TTC549 (cell line): ENCODE measurements around the gene DPH7.
"Not testable (repeated sequence)": the region's sequence is repeated elsewhere in the genome, so short reads cannot be mapped to it uniquely, and the experiment has no call there.

Experiments
- FAIRE-seq: peaks from 2 replicates; lab custom pipeline; 2012; peaks lifted over from hg19 to GRCh38; lab: Jason Lieb, UNC

DPH7 gene

DNA sequence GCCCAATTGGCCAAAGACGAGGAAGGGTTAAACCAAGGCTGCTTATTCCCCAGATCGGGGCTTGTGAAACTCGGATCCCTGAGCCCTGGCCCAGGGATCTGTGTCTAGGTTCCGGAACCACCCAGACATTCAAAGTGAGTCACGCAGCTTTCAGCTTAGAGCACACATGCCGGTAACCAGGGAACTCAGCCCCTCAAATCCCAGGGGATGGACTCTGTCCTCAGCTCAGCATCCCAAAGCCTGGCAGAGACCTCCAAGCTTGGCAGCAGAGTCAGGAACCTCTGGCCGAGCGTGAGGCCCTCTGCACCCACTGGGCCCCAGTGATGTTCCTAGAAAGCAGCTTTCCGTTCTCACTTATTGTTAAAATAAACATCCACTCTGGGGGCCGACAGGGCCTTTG lies 33.6 kb downstream of the DPH7 start:
- no peak for FAIRE-seq

DNA sequence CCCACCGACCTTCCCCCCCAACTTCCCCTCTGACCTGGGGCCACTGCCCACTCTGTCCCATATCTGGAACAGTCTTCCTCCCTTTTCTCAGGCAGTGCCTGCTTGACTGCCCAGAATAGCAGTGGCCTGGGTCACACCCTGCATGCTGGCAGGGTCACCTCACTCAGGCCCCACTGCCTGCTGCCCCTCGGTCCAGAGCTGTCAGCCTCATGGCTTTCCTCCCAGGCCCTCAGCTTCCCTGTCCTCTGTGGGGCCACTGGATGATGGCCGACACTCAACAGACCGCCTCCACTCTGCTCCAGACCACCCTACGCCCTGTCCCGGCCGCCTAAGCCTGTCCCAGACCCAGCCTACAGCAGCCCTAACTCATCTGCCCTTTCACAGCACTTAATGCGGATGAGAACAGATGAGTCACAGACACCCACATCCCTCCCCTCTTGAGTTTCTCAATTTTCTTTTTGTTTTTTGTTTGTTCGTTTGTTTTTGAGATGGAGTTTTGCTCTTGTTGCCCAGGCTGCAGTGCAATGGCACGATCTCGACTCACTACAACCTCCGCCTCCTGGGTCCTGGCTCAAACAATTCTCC lies 34.5 kb downstream of the DPH7 start:
- FAIRE-seq: no peak

DNA sequence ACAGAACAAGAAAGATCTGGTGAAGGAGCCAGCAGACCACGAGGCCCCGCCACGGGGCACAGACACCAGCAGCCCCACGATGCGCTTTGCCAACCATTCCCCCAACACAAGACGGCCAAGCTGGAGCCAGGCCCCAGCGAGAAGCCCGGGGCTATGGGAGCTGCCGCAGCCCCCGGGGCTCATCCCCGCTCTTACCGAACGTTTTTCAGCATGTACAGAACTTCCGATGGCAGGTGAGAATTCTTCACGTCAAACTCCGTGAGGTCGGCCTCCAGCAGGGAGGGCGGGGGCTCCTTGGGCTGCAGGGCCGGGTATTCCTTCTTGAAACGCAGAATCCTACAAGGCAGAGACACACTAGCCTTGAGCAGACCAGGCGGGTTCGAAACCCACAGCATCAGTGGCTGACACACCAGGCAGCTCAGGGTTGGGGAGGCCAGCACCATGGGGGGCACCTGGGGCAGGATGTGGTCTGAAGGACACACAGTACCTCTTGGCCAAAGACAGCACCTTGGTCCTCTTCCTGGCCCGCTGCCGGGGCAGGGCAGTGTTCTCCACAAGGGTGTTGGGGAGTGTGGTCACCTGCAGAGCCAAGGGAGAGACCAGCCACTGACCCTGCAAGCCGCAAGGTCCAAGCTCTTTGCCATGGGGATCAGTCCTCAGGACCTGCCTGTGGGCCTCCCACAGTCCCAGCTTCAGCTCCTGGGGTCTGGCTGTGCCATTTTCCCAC lies 35.3 kb downstream of the DPH7 start:
- FAIRE-seq: no peak

DNA sequence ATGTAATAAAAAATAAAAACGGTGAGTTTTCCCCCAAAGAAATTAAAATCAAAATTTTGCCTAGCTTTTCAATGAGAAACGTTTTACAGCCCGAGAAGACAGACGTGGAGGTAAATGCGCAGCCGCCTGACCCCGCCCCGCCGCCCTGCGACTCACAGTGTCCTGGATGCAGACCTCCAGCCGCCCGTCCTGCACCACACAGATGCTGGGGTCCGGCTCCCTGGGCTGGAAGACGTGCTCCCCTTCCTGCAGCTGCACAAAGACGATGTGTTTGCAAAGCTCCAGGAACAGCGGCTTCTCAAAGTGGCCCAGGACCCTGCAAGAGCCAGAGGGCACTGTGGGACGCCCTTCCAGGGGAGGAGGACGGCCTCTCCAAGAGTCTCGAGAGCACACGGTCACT lies 36.2 kb downstream of the DPH7 start:
- no peak for FAIRE-seq

DNA sequence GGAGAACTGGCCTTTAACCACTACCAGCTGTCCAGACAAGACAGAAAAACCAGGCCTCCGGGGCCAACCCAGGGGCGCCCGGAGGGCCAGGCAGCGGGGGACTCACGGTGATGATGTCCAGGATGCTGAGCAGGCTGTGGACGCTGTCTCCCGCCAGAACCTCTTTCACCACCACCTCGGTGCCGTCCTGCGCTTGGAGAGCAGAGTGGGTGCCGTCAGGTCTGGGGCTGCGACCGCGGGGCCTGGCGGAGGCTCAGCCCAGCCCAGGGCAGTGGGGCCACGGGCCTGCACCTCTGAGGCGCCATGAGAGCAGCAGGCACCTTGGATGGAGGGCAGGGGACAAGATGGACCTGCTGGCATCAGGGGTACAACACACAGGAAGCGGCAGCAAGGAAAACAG lies 38.2 kb downstream of the DPH7 start:
- FAIRE-seq: no peak

DNA sequence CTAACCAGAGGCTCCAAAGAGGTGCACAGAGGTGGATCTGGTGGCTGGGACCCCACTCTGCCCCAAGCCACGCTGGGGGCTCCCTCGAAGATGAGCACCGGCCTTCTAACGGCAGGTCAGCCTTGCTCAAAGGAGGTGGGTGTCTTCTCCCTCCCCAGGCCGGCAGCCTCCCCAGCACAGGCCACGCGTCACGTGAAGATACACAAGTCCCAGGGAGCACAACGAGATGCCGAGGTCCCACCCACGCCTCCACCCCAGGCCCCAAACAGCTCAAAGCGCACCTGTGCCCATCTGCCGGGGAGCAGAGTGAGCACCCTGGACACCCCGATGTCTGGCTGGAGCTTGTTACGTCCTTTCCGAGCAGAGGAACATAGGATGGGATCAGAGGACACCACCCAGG lies 40.7 kb downstream of the DPH7 start:
- no peak for FAIRE-seq

DNA sequence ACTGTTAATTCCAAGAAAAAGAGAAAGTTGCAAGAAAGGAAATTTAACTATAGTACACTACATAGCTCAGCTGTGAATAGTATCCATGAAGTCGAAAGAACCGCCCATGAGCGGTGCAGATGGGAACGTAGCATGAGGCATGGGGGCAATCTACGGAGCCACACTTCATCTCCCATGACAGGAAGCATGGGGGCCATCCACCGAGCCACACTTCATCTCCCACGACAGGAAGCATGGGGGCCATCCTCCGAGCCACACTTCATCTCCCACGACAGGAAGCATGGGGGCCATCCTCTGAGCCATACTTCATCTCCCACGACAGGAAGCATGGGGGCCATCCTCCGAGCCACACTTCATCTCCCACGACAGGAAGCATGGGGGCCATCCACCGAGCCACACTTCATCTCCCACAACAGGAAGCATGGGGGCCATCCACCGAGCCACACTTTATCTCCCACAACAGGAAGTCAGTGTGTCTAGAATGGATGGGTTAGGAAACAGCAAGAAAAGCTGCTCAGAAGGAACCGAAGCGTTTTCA lies 42.1 kb downstream of the DPH7 start:
- not testable (repeated sequence) for FAIRE-seq

DNA sequence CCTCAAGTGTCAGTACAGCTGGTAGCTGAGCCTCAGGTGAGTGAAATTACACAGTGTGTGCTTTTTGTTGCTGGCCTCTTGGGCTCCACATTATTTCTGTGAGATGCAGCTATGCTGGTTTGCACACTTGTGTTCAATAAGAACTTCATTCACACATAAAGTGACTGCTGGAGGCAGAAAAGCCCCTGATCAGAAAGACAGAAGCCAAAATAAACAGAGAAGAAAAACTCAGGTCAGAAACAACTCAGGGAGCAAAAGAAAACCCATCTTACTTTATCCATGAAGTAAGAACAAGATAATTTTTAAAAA lies 43.7 kb downstream of the DPH7 start:
- no peak for FAIRE-seq

DNA sequence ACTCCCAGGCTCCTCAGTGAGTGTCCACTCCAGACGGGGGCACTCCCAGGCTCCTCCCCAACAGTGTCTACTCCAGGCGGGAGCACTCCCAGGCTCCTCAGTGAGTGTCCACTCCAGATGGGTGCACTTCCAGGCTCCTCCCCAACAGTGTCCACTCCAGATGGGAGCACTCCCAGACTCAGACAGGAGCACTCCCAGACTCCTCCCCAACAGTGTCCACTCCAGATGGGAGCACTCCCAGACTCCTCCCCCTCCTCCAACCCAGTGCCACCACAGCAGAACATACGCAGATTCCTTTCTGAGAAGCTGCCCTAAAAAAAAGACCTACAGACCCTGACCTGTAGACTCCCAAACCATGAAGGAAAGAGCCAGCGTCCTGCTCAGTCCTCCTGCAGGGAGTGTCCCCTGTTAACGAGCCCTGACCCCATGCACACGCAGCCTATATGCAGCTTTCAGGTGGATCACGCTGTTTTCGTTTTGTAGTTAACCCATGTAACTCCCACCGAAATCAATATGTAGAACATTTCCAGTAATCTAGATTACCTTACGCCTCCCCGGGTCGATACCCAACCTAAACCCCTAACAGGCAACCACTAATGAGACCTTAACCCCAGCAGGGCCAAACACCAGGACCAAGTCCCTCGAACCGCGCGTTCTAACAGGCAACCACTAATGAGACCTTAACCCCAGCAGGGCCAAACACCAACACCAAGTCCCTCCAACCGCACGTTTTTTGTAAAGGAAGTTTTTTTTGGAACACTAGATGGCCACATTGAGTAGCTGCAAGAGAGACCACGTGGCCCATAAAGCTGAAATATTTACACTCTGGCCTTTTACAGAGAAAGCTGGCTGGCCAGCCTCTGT lies 44.2 kb downstream of the DPH7 start:
- FAIRE-seq: no peak

DNA sequence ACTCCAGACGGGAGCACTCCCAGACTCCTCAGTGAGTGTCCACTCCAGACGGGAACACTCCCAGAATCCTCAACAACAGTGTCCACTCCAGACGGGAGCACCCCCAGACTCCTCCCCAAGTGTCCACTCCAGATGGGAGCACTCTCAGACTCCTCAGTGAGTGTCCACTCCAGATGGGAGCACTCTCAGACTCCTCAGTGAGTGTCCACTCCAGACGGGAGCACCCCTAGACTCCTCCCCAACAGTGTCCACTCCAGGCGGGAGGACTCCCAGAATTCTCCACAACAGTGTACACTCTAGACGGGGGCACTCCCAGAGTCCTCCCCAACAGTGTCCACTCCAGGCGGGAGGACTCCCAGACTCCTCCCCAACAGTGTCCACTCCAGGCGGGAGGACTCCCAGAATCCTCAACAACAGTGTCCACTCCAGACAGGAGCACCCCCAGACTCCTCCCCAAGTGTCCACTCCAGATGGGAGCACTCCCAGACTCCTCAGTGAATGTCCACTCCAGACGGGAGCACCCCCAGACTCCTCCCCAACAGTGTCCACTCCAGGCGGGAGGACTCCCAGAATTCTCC lies 45.7 kb downstream of the DPH7 start:
- not testable (repeated sequence) for FAIRE-seq

DNA sequence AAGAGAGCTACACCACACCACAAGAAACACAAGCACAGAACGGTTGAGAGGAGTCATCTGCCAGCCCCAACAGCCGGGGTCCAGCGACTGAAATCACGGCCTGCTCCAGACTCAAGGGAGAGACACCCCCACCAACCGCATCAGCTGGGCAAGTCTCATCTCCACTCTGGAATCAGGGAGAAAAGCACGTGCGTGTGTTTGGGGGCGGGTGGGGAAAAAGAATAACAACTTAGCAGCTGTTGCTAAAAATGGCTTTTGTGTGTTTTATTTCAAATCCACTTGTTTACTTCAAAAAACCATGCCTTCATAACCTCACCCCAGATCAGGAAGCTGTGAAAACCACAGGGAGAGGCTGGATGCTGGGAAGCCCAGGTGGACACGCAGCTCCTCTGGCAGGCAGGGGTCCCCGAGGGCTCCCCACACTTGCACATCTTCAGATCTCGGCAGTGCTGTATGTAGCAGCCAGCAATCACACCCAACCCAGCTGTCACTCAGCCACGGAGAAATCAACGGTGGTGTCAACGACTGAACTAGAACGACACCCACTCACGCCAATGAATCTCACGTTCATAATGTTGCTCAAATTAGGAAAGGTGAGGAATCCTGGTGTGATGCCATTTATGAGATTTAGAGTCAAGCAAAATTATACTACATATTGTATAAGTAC lies 47.5 kb downstream of the DPH7 start:
- no peak for FAIRE-seq

DNA sequence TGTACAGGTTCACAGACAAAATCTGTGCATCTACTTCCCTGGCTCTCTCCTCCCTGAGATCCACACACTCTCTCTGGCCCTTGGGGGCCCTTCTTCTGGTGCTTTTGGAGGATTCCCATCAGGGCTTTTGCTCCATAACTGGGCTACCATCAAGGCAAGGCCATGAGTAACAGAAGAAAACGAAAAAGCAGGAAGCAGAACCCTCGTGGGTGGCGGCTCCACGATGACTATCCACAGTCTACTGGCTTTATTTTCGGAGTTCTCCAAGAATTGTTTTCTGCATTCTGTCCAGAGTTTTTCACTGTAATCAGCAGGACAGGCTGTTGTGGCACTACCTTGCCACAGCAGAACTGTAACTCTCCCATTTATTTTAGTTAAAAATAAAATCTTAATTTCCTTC lies 48.4 kb downstream of the DPH7 start:
- FAIRE-seq: no peak

DNA sequence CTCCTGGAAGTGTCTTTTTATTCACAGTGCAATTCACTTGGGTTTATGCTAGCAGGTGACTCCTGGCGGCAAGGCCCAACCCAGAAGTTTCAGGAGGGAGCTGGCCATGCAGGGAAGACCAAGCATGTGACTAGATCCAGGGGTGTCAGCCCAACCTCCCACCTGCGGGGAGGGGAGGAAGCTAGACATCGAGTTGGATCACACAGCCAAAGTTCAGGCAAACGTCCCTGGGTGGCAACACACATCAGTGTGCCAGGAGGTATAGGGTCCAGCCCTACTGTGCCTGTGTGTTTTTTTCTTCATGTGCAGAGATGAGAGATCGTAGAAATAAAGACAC lies 53.8 kb downstream of the DPH7 start:
- FAIRE-seq: no peak

DNA sequence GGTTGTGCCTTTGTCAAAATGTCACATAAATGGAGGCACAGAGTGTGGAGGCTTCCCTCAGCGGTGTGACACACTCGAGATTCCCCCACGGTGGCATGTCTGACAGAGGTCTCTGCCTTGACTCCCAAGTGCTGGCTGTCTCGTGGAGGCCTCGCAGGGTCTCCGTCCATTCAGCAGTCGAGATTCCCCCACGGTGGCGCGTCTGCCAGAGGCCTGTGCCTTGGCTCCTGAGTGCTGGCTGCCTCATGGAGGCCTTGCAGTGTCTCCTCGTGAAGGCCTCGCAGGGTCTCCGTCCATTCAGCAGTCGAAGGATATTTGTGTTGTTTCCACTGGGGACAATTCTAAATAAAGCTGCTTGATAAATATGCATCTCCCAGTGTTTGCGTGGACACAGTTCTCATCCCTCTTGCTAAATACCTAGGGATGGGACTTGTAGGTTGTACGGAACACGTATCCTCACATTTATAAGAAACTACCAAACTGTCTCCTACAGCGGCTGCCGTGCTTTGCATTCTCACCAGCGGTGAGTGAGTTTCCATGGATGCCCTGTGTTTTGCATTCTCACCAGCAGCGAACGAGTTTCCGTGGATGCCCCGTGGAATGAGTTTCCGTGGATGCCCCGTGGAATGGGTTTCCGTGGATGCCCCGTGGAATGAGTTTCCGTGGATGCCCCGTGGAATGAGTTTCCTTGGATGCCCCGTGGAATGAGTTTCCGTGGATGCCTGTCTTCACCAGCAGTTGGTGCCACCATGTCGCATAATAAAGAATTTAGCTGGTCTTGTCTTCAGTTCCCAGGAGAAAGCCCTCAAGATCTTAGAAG lies 54.4 kb downstream of the DPH7 start:
- FAIRE-seq: no peak

DNA sequence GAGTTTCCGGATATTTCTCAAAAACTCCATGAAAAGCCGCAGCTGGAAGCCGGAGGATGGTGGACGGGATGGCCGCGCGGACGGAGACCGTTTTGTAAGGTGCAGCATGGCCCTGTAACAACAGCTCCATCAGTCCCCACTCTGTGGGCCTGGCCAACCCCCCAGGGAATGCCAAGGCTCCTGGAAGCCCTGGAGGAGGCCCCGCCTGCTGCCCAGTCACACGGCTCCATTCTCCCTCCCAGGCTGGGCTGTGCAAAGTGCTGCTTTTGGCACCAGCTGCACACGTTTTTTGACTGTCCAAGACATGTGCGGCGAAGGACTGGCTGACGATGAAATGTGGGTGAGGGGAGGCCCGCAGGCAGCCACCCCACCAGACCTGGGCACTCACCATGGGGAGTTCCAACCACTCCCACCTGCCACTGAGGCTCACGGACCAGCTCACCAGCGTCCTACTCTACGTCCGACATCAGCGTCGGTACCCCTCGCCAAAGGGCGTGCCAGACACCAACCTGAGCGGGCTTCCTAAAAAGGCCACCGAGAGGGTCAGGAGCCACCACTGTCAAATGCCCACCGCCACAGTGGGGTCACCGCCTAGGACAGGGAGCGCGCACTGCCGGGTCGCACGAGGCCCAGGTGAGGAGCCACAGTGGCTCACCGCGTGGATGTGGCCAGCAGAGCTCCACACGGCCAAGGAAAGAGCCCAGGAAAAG lies 55.8 kb downstream of the DPH7 start:
- FAIRE-seq: no peak

DNA sequence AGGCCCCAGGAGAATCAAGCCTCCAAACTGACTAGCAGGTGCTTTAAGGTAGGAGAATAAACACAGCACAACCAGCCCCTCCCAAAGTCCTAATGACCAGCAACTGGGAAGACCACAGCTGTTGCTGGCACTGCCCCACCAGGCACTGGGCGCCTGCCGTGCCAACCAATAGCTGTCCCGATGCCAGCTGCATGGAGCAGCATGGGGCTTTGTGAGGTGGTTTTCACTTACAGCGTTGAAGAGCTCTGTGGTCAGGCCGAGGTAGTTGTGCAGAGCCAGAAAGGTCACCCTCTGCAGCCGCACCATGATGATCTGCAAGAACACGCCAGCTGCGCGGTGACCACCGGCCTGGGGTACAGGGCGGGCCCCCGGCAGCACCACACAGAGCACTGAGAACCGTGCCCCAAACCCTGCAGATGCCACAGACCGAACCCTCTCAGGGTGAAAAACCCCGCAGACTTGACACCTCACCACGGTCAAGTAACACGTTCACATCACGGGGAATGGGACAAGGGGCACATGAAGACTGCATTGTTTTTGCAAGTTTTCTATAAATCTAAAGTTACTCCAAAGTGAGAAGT lies 57.2 kb downstream of the DPH7 start:
- FAIRE-seq: no peak

DNA sequence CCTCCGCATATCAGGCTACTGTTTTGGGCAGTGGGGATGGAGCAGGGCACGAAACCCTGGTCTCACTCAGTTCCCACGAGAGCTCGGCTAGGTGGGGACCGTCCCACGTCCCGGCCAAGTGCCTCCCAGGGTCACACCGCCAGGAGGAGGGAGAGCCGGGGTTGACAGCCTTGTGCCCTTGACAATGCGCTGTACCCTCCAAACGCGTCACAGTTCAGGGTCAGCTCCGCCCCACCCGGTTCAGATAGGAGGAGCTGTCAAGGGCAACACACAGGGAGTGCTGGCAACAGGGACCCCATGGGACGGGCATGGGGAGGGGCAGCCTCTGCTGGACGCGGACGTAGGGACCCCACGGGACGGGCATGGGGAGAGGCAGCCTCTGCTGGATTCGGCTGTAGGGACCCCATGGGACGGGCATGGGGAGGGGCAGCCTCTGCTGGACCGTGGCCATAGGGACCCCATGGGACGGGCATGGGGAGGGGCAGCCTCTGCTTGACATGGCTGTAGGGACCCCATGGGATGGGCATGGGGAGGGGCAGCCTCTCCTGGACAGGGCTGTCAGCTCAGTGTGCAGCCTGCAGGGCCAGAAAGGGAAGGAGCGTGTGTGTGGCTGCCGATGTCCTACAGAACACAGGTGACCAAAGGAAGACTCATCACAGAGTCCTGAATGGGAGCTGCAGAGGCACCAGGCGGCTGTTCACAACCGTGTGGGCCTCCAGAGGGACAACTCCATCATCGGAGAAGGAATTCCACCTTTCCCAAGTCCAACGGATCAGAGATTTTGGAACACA lies 57.9 kb downstream of the DPH7 start:
- no peak for FAIRE-seq

DNA sequence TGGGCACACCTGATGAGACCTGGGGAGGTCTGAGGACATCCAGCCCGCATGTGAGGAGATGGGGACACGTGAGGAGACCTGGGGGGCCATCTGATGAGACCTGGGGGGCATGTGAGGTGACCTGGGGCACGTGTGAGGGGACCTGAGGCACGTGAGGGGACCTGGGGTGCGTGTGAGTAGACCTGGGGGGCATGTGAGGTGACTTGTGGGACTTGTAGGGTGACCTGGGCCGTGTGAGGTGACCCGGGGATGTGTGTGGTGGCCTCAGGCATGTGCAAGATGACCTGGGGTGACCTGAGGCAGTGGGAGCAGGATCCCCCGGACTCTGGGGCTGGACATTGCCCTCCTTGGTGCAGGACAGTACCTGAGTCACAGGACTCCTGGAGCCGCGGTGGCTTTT lies 59.2 kb downstream of the DPH7 start:
- FAIRE-seq: no peak

DNA sequence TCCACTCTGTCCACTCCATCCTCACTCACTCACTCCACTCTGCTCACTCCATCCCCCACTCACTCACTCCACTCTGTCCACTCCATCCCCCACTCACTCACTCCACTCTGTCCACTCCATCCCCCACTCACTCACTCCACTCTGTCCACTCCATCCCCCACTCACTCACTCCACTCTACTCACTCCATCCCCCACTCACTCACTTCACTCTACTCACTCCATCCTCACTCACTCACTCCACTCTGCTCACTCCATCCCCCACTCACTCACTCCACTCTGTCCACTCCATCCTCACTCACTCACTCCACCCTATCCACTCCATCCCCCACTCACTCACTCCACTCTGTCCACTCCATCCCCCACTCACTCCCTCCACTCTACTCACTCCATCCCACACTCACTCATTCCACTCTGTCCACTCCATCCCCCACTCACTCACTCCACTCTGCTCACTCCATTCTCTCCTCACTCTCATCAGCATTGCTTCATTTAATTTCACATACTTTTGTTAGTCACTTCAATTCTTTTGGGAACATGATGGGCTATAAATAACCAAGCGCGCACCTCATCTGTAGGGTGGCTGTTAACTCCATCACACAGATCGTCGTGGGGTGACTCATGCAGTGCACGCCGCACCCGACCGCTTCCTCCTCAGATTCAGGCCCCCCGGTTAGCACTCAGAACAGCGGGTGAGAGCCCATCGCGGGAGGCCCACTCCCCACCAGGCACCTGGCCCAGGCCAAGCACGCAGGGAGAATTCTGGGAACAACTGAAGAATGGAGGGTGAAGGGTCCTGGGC lies 59.9 kb downstream of the DPH7 start:
- not testable (repeated sequence) for FAIRE-seq
